K562 (cell line): ENCODE data around the gene OR6Y1. TPM values are rescaled to one million over a fixed set of nuclear protein-coding genes. Genes with fewer than 3 reads are reported as not detected.

Experiments used
- ATAC-seq: fragments of 200-7000 bp; cut with Tn5 transposase; 3 replicates; pipeline ENCODE4 v1.9.1; 2020; ENCODE audit warnings: moderate library complexity
- BruUV-seq: library from RNA; stranded (reverse); fragments of 400-500 nt; replicated peaks from 2 replicates; lab custom pipeline; 2021; lab: Mats Ljungman, UMichigan
- CTCF ChIA-PET: fragments of 300-600 bp; formaldehyde crosslinking; extraction: SDS; loops from one replicate; lab custom pipeline; 2021; ENCODE audit warnings: low intra/inter-chr PET ratio; lab: Yijun Ruan, JAX
- POLR2A ChIA-PET: fragments of 300-600, 350-650 bp; sonication (Branson Sonifier 250); formaldehyde crosslinking; extraction: SDS; loops from one replicate; lab custom pipeline; 2021; ENCODE audit warnings: antibody characterized with exemption, inconsistent platforms; lab: Yijun Ruan, JAX
- DNase-seq, 4 experiments: peaks; one replicate each; pipeline versions ENCODE4 v3.0.0 to v3.0.0-alpha.2; 2011 to 2018; ENCODE audit warnings: low spot score in 3 of 4, mixed read lengths in 3 of 4; ENCODE audit errors: extremely low read depth in 1 of 4
- FAIRE-seq: peaks from 2 replicates; lab custom pipeline; 2011; peaks lifted over from hg19 to GRCh38; lab: Jason Lieb, UNC
- H2AFZ ChIP-seq: 2 replicates; pipeline ENCODE4 v1.6.0; 2011; ENCODE audit warnings: low read depth, low read length, control low read depth, inconsistent platforms
- H3K27ac ChIP-seq: fragments of 200-600 bp; 3 replicates; pipeline ENCODE4 v1.8.0; 2011; ENCODE audit warnings: low read depth, mild to moderate bottlenecking, control low read depth, inconsistent platforms, low read length, moderate library complexity, mixed read lengths; ENCODE audit errors: extremely low read depth
- H3K27me3 ChIP-seq, 2 experiments: fragments of 300-600 bp in 1 of 2; 2 replicates in 1 of 2; 3 replicates in 1 of 2; pipeline versions ENCODE4 v1.6.0 to v1.8.0; 2011; ENCODE audit warnings: inconsistent platforms in 2 of 2, low read length in 2 of 2, mild to moderate bottlenecking in 1 of 2, mixed read lengths in 1 of 2, moderate library complexity in 1 of 2; ENCODE audit not compliant: control insufficient read depth in 2 of 2, insufficient read depth in 2 of 2
- H3K36me3 ChIP-seq: fragments of 300-600 bp; 3 replicates; pipeline ENCODE4 v1.8.0; 2011; ENCODE audit warnings: mild to moderate bottlenecking, low read length, inconsistent platforms; ENCODE audit not compliant: control insufficient read depth, insufficient read depth
- H3K4me1 ChIP-seq, 2 experiments: fragments of 200-600 bp in 1 of 2; replicated peaks in 1 of 2; 2 replicates in 1 of 2; 3 replicates in 1 of 2; pipeline versions ENCODE4 v1.5.1 to v1.8.0; 2011; ENCODE audit warnings: inconsistent platforms in 2 of 2, low read length in 2 of 2, mild to moderate bottlenecking in 1 of 2, mixed read lengths in 1 of 2, moderate library complexity in 1 of 2; ENCODE audit not compliant: control insufficient read depth in 2 of 2, insufficient read depth in 2 of 2
- H3K4me2 ChIP-seq: 2 replicates; pipeline ENCODE4 v1.6.1; 2011; ENCODE audit warnings: low read length, control low read depth, inconsistent platforms, mixed read lengths; ENCODE audit not compliant: insufficient read depth
- H3K4me3 ChIP-seq: fragments of 200-600 bp; sonication (generic), shearing (Covaris generic); 2 replicates; pipeline ENCODE4 v1.5.1; 2016; ENCODE audit warnings: control low read depth, inconsistent platforms
- H3K79me2 ChIP-seq: fragments of 200-600 bp; 3 replicates; pipeline ENCODE4 v1.8.0; 2011; ENCODE audit warnings: low read length, inconsistent platforms; ENCODE audit not compliant: control insufficient read depth, insufficient read depth
- H3K9ac ChIP-seq, 2 experiments: 2 replicates each; pipeline versions ENCODE4 v1.6.0 to v1.6.1; 2011; ENCODE audit warnings: low read depth in 2 of 2, low read length in 2 of 2, control low read depth in 1 of 2, inconsistent platforms in 1 of 2, mild to moderate bottlenecking in 1 of 2, mixed read lengths in 1 of 2; ENCODE audit not compliant: insufficient read depth in 1 of 2
- H3K9me1 ChIP-seq: one replicate; pipeline ENCODE4 v1.6.0; 2011; ENCODE audit warnings: inconsistent platforms, mild to moderate bottlenecking, low read length, moderate library complexity; ENCODE audit not compliant: control insufficient read depth, insufficient read depth
- H3K9me3 ChIP-seq: replicated peaks from 2 replicates; pipeline ENCODE4 v1.5.1; 2011; ENCODE audit warnings: low read depth, low read length, inconsistent platforms; ENCODE audit not compliant: control insufficient read depth, insufficient read depth
- H4K20me1 ChIP-seq: replicated peaks from 2 replicates; pipeline ENCODE4 v1.6.1; 2011; ENCODE audit warnings: low read length, inconsistent platforms, mixed read lengths; ENCODE audit not compliant: control insufficient read depth, insufficient read depth
- CBX3 ChIP-seq, 2 experiments: IDR thresholded peaks; 1 replicate in 1 of 2; 2 replicates in 1 of 2; pipeline ENCODE4 v1.6.1; 2012; ENCODE audit warnings: inconsistent platforms in 2 of 2, low read length in 2 of 2, borderline replicate concordance in 1 of 2, control low read depth in 1 of 2
- GTF2F1 ChIP-seq: IDR thresholded peaks from 2 replicates; pipeline ENCODE4 v1.6.1; 2011; ENCODE audit warnings: low read depth, low read length, improper control_type of control experiment
- MAFK ChIP-seq: IDR thresholded peaks from 2 replicates; pipeline ENCODE4 v1.6.1; 2011; ENCODE audit warnings: low read length, improper control_type of control experiment
- RFX5 ChIP-seq: IDR thresholded peaks from 2 replicates; pipeline ENCODE4 v1.6.1; 2011; ENCODE audit warnings: low read depth, mild to moderate bottlenecking, improper control_type of control experiment, low read length
- YBX1 ChIP-seq: fragments of 450-650 bp; IDR thresholded peaks from 2 replicates; pipeline ENCODE4 v1.7.1; 2016; ENCODE audit warnings: mild to moderate bottlenecking
- ZNF431 ChIP-seq: sonication (generic); formaldehyde crosslinking; IDR thresholded peaks from 2 replicates; pipeline ENCODE4 v1.8.0; 2022; ENCODE audit warnings: mild to moderate bottlenecking, missing genetic modification reagents
- ZNF586 ChIP-seq: fragments of 450-650 bp; formaldehyde crosslinking; conservative IDR thresholded peaks from 2 replicates; pipeline ENCODE4 v1.4.0; 2020; ENCODE audit warnings: mild to moderate bottlenecking, moderate library complexity
- WGBS: fragments of 100-300 bp; shearing (Covaris generic); methylation state at CpG from one replicate; pipeline ENCODE4 v1.1.6; 2016; ENCODE audit warnings: low coverage, mixed read lengths; ENCODE audit not compliant: insufficient coverage; ENCODE audit errors: missing lambda C conversion rate; 5-methylcytosine and 5-hydroxymethylcytosine counted together
- in situ Hi-C: fragments of 300-500 bp; cut with MboI; formaldehyde crosslinking; loops from 4 replicates; pipeline ENCODE4 v1.15.0; 2018; ENCODE audit warnings: inconsistent platforms, mixed read lengths
- intact Hi-C: fragments of 100-400 bp; cut with micrococcal nuclease; formaldehyde crosslinking; loops from 2 replicates; pipeline ENCODE4 v1.14.2; 2022
- polyA plus RNA-seq, 8 experiments: library from polyadenylated mRNA; depleted of rRNA in 4 of 8; stranded (reverse) in 5 of 8; unstranded in 3 of 8; fragments of >200 nt; fragmentation: Nextera tagmentation in 2 of 8; fragmentation: Illumina TruSeq in 1 of 8; extraction: Ambion mirVana in 2 of 8; extraction: Trizol in 1 of 8; gene quantifications; 2 replicates each; pipeline versions ENCODE4 v1.2.1 to v1.2.3, GENCODE V29; 2011 to 2014; ENCODE audit warnings: inconsistent platforms in 1 of 8, missing spikeins in 1 of 8
- total RNA-seq, 7 experiments: library from RNA; depleted of rRNA in 6 of 7; stranded (reverse); fragments of >200 nt in 6 of 7; fragmentation: Illumina TruSeq in 2 of 7; extraction: Trizol in 2 of 7; gene quantifications; 2 replicates each; pipeline versions ENCODE4 v1.2.1 to v1.2.3, GENCODE V29; 2011 to 2021; ENCODE audit warnings: low replicate concordance in 1 of 7
- TF ChIP-seq, protein P1 (sequence below): fragments of 450-650 bp; conservative IDR thresholded peaks from 2 replicates; pipeline ENCODE4 v1.6.1; 2016; ENCODE audit warnings: missing genetic modification characterization, low read depth, mild to moderate bottlenecking, control low read depth, missing compliant biosample characterization
- TF ChIP-seq, protein P2 (sequence below): IDR thresholded peaks from 3 replicates; pipeline ENCODE4 v1.6.1; 2011; ENCODE audit warnings: borderline replicate concordance, mild to moderate bottlenecking; ENCODE audit not compliant: insufficient read length, insufficient read depth
- TF ChIP-seq, protein P3 (sequence below): fragments of 250-450 bp; sonication (Bioruptor Pico); IDR thresholded peaks from 2 replicates; pipeline ENCODE4 v1.4.0; 2020; ENCODE audit warnings: mild to moderate bottlenecking, moderate library complexity
- TF ChIP-seq, protein P4 (sequence below): sonication (generic); formaldehyde crosslinking; IDR thresholded peaks from 2 replicates; pipeline ENCODE4 v1.8.0; 2022; ENCODE audit warnings: mild to moderate bottlenecking, low read depth, missing genetic modification reagents
- TF ChIP-seq, protein P5 (sequence below): sonication (generic); formaldehyde crosslinking; IDR thresholded peaks from 2 replicates; pipeline ENCODE4 v1.8.0; 2022; ENCODE audit warnings: mild to moderate bottlenecking, missing genetic modification reagents, borderline replicate concordance

Gene OR6Y1
- total and polyA plus RNA-seq, 9 of the 15 experiments (the other 6 are each of a cell fraction or from before 2014, with no cell fraction given), result not detected

DNA sequence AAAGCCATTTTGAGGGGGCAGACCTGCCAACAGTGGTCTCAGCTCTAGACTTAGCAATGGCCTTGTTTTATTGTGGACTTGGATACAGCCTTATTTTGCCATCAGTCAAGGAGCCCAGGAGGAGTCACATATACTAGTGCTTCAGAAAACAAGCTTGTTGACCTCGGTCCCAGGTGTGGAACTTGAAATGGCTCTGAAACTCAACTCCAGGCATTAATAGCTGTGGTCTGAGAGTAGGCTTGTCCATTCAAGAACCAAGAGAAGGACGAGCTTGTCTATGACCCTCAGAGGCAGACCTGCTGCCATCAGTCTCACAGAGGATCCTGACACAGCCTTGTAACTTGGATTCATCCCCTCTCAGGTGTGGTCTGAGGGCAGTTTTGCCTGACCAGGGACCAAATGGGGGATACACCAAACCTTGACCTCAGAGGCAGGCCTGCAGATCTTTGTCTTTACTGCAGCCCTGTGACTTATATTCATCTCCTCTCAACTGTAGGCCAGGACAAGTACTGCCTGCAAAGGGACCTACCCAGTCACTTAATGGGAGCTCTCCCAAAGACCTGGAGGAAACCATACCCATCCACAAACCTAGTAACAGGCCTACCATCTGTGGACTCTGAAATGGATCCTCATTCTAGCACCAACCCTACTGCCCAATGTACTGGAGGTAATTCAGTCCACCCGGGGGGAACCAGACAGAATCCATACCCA, 33.1 kb downstream of the OR6Y1 start:
- Histone ChIP-seq H3K79me2 (no peaks in the 10 kb centered on the region), H3K4me1 (no peaks in the 10 kb centered on the region), H2AFZ (no peak overlapping the region), H3K9ac (no peak overlapping the region), H3K27me3 (no peaks in the 10 kb centered on the region), H3K4me3 (no peak overlapping the region), H3K9me1 (no peaks in the 10 kb centered on the region), H4K20me1 (no peaks in the 10 kb centered on the region), H3K36me3 (no peaks in the 10 kb centered on the region), H3K4me2 (no peak overlapping the region), H3K27ac (no peak overlapping the region), H3K9me3 (no peaks in the 10 kb centered on the region)
- in situ Hi-C loops (no loop called here), intact Hi-C loops (no loop called here)
- 6% methylated on average over 3 of the region's 3 CpGs for WGBS
- no peak for FAIRE-seq
- ChIA-PET CTCF (no interaction called here), POLR2A (interaction anchor here (0.7 kb wide), 1 partner anchor 399 kb away, joined by 3 read pairs; no protein-coding TSS in a partner anchor)
- no peak for DNase-seq
- no peak for ATAC-seq
- BruUV-seq, result no TSS peak
- TF ChIP-seq GTF2F1, result no peak
- TF ChIP-seq, protein P1, sequence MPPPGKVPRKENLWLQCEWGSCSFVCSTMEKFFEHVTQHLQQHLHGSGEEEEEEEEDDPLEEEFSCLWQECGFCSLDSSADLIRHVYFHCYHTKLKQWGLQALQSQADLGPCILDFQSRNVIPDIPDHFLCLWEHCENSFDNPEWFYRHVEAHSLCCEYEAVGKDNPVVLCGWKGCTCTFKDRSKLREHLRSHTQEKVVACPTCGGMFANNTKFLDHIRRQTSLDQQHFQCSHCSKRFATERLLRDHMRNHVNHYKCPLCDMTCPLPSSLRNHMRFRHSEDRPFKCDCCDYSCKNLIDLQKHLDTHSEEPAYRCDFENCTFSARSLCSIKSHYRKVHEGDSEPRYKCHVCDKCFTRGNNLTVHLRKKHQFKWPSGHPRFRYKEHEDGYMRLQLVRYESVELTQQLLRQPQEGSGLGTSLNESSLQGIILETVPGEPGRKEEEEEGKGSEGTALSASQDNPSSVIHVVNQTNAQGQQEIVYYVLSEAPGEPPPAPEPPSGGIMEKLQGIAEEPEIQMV (tag), result no peak
- TF ChIP-seq, protein P2, sequence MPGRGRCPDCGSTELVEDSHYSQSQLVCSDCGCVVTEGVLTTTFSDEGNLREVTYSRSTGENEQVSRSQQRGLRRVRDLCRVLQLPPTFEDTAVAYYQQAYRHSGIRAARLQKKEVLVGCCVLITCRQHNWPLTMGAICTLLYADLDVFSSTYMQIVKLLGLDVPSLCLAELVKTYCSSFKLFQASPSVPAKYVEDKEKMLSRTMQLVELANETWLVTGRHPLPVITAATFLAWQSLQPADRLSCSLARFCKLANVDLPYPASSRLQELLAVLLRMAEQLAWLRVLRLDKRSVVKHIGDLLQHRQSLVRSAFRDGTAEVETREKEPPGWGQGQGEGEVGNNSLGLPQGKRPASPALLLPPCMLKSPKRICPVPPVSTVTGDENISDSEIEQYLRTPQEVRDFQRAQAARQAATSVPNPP, result no peak
- TF ChIP-seq, protein P3, sequence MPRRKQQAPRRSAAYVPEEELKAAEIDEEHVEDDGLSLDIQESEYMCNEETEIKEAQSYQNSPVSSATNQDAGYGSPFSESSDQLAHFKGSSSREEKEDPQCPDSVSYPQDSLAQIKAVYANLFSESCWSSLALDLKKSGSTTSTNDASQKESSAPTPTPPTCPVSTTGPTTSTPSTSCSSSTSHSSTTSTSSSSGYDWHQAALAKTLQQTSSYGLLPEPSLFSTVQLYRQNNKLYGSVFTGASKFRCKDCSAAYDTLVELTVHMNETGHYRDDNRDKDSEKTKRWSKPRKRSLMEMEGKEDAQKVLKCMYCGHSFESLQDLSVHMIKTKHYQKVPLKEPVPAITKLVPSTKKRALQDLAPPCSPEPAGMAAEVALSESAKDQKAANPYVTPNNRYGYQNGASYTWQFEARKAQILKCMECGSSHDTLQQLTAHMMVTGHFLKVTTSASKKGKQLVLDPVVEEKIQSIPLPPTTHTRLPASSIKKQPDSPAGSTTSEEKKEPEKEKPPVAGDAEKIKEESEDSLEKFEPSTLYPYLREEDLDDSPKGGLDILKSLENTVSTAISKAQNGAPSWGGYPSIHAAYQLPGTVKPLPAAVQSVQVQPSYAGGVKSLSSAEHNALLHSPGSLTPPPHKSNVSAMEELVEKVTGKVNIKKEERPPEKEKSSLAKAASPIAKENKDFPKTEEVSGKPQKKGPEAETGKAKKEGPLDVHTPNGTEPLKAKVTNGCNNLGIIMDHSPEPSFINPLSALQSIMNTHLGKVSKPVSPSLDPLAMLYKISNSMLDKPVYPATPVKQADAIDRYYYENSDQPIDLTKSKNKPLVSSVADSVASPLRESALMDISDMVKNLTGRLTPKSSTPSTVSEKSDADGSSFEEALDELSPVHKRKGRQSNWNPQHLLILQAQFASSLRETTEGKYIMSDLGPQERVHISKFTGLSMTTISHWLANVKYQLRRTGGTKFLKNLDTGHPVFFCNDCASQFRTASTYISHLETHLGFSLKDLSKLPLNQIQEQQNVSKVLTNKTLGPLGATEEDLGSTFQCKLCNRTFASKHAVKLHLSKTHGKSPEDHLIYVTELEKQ (CRISPR knock-in tag), result no peak
- no peak for TF ChIP-seq YBX1
- TF ChIP-seq ZNF586, result no peak
- TF ChIP-seq CBX3 (IDR thresholded peaks at IDR 0.05; ENCODE audit: borderline replicate concordance in 1 of 2, low read length in 2 of 2), result no peak
- no peak for TF ChIP-seq ZNF431 (CRISPR knock-in tag)
- TF ChIP-seq, protein P4, sequence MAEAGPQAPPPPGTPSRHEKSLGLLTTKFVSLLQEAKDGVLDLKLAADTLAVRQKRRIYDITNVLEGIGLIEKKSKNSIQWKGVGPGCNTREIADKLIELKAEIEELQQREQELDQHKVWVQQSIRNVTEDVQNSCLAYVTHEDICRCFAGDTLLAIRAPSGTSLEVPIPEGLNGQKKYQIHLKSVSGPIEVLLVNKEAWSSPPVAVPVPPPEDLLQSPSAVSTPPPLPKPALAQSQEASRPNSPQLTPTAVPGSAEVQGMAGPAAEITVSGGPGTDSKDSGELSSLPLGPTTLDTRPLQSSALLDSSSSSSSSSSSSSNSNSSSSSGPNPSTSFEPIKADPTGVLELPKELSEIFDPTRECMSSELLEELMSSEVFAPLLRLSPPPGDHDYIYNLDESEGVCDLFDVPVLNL, result no peak
- TF ChIP-seq MAFK, result no peak
- TF ChIP-seq, protein P5, sequence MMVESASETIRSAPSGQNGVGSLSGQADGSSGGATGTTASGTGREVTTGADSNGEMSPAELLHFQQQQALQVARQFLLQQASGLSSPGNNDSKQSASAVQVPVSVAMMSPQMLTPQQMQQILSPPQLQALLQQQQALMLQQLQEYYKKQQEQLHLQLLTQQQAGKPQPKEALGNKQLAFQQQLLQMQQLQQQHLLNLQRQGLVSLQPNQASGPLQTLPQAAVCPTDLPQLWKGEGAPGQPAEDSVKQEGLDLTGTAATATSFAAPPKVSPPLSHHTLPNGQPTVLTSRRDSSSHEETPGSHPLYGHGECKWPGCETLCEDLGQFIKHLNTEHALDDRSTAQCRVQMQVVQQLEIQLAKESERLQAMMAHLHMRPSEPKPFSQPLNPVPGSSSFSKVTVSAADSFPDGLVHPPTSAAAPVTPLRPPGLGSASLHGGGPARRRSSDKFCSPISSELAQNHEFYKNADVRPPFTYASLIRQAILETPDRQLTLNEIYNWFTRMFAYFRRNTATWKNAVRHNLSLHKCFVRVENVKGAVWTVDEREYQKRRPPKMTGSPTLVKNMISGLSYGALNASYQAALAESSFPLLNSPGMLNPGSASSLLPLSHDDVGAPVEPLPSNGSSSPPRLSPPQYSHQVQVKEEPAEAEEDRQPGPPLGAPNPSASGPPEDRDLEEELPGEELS, result no peak
- TF ChIP-seq RFX5, result no peak
